Measurements from ENCODE around the gene CCDC27. TPM values are rescaled to one million over a fixed set of nuclear protein-coding genes. Genes with fewer than 3 reads are reported as not detected.
"Not testable (repeated sequence)": the region's sequence is repeated elsewhere in the genome, so short reads cannot be mapped to it uniquely, and the experiment has no call there.

The CCDC27 gene
- total and polyA plus RNA-seq, 2 of the 13 experiments (the other 11 are each of a cell fraction or from before 2014, with no cell fraction given), result not detected

DNA sequence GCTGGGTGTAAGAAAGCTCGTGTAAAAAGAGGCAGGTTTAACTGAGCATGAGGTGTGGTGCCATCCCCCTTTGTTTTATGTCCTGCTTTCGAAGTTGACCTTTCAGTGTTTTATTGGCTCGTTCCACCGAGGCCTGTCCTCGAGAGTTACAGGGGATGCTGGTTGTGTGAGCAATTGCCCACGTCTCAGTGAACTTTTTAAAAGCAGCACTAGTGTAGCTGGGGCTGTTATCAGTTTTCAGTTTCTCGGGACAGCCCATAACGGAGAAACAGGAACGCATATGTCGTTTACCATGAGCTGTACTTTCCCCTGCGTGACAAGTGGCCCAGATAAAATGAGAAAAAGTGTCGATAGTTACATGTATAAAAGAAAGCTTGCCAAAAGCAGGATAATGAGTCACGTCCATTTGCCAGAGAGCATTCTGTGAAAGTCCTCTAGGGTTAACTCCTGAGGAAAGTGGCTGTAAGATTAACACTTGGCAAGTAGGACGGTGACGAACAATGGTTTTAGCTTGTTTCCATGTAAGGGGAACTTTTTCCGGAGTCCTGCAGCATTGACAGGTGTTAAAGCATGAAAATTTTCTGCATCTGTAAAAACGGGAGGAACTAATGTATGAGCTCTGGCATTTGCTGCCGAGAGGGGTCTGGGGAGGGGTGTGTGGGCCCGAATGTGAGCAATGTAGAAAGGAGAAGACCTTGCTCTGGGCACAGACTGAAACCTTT is 51.8 kb downstream of the CCDC27 start:
- ATAC-seq, result no peak
- no peak overlapping the region for H3K9ac ChIP-seq (ENCODE audit: insufficient read depth, low read depth, low read length)
- H3K4me2 ChIP-seq (ENCODE audit: low read depth, low read length), result peak overlapping the region; percentile 46; the same call in 1 of the 2 replicates
- H3K4me1 ChIP-seq (ENCODE audit: insufficient read depth, low read length), result peaks cover 24% of the 10 kb centered on the region
- no peaks in the 10 kb centered on the region for H3K79me2 ChIP-seq (ENCODE audit: insufficient read depth, low read length)
- peak overlapping the region; percentile 54 for H2AFZ ChIP-seq (ENCODE audit: low read length)
- ChIA-PET POLR2A (no interaction called here), CTCF (ENCODE audit: low intra/inter-chr PET ratio, low total read pairs) (no interaction called here)
- H3K36me3 ChIP-seq (replicated peaks in 1 of 2; ENCODE audit: control insufficient read depth in 1 of 2, insufficient read depth in 2 of 2, low read length in 2 of 2), result no peaks in the 10 kb centered on the region
- in situ Hi-C loops (cut with HindIII; ENCODE audit: extremely low pct_ligation_motif_present, low pct_unique_long_range_greater_than_20kb) (no loop called here), intact Hi-C loops (cut with micrococcal nuclease; ENCODE audit: unreplicated experiment) (no loop called here)
- H3K27me3 ChIP-seq (ENCODE audit: control insufficient read depth in 1 of 2, insufficient read depth in 2 of 2, low read length in 2 of 2), result peaks cover 0 to 21% of the 10 kb centered on the region in 2 experiments; a peak in 2 of 5 replicates
- FAIRE-seq, result no peak
- 16% methylated on average over 19 of the region's 19 CpGs for WGBS (ENCODE audit: low lambda C conversion rate)
- TF ChIP-seq ZNF501 (CRISPR knock-in tag; IDR thresholded peaks at IDR 0.05) (no peak), ZNF557 (CRISPR knock-in tag; IDR thresholded peaks at IDR 0.05) (no peak), ZNF556 (CRISPR knock-in tag; IDR thresholded peaks at IDR 0.05; ENCODE audit: borderline replicate concordance) (no peak), FOSL2 (CRISPR knock-in tag; IDR thresholded peaks at IDR 0.05) (no peak), RARA (CRISPR knock-in tag; IDR thresholded peaks at IDR 0.05) (no peak), ARNT2 (CRISPR knock-in tag; IDR thresholded peaks at IDR 0.05; ENCODE audit: low read depth) (no peak), HNRNPH1 (optimal IDR thresholded peaks at IDR 0.05; ENCODE audit: low read depth, low read length) (no peak), HHEX (CRISPR knock-in tag; IDR thresholded peaks at IDR 0.05) (no peak), RFX3 (CRISPR knock-in tag; IDR thresholded peaks at IDR 0.05) (no peak), ATF7-NPFF (CRISPR knock-in tag; IDR thresholded peaks at IDR 0.05; ENCODE audit: low read depth) (no peak), ZNF274 (CRISPR knock-in tag; IDR thresholded peaks at IDR 0.05) (no peak)
- TF ChIP-seq, protein P1, sequence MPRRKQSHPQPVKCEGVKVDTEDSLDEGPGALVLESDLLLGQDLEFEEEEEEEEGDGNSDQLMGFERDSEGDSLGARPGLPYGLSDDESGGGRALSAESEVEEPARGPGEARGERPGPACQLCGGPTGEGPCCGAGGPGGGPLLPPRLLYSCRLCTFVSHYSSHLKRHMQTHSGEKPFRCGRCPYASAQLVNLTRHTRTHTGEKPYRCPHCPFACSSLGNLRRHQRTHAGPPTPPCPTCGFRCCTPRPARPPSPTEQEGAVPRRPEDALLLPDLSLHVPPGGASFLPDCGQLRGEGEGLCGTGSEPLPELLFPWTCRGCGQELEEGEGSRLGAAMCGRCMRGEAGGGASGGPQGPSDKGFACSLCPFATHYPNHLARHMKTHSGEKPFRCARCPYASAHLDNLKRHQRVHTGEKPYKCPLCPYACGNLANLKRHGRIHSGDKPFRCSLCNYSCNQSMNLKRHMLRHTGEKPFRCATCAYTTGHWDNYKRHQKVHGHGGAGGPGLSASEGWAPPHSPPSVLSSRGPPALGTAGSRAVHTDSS (CRISPR knock-in tag; conservative IDR thresholded peaks at IDR 0.05), result no peak
- H3K27ac ChIP-seq (ENCODE audit: extremely low read length, insufficient read depth, low read length), result no peak overlapping the region
- H4K20me1 ChIP-seq (ENCODE audit: insufficient read depth, low read length), result no peaks in the 10 kb centered on the region
- DNase-seq (ENCODE audit: low spot score), result no peak
- H3K4me3 ChIP-seq (replicated peaks in 1 of 3; ENCODE audit: insufficient read depth in 1 of 3, low read depth in 2 of 3, low read length in 3 of 3), result no peak overlapping the region; a peak in 1 of 6 replicates
- H3K9me3 ChIP-seq (ENCODE audit: low read length), result no peaks in the 10 kb centered on the region
- no TSS peak for BruUV-seq (replicated peaks)

DNA sequence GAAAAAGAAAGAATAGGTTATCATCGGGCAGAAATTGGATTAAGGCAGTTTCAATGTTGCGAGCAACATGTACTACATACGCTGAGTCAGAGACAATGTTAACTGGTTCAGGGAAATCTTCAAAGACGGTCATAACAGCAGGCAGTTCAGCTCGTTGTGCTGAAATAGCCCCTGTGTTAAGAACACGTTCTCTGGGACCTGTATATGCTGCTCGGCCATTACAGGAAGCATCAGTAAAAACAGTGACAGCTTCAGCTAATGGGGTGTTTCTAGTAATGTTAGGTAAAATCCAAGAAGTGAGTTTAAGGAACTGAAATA is 52.3 kb downstream of the CCDC27 start:
- intact Hi-C loops (cut with micrococcal nuclease; ENCODE audit: unreplicated experiment); BruUV-seq (replicated peaks); H4K20me1 ChIP-seq (ENCODE audit: insufficient read depth, low read length); POLR2A ChIA-PET; H3K36me3 ChIP-seq (replicated peaks in 1 of 2; ENCODE audit: control insufficient read depth in 1 of 2, insufficient read depth in 2 of 2, low read length in 2 of 2); ATAC-seq; DNase-seq (ENCODE audit: low spot score); in situ Hi-C loops (cut with HindIII; ENCODE audit: extremely low pct_ligation_motif_present, low pct_unique_long_range_greater_than_20kb); H3K4me3 ChIP-seq (replicated peaks in 1 of 3; ENCODE audit: insufficient read depth in 1 of 3, low read depth in 2 of 3, low read length in 3 of 3); H3K79me2 ChIP-seq (ENCODE audit: insufficient read depth, low read length); FAIRE-seq; CTCF ChIA-PET (ENCODE audit: low intra/inter-chr PET ratio, low total read pairs); H3K9ac ChIP-seq (ENCODE audit: insufficient read depth, low read depth, low read length); H3K9me3 ChIP-seq (ENCODE audit: low read length); H3K27ac ChIP-seq (ENCODE audit: extremely low read length, insufficient read depth, low read length); H2AFZ ChIP-seq (ENCODE audit: low read length): not testable (repeated sequence)
- peak overlapping the region; percentile 46; the same call in 1 of the 2 replicates for H3K4me2 ChIP-seq (ENCODE audit: low read depth, low read length)
- peaks cover 0 to 21% of the 10 kb centered on the region in 2 experiments; a peak in 2 of 5 replicates for H3K27me3 ChIP-seq (ENCODE audit: control insufficient read depth in 1 of 2, insufficient read depth in 2 of 2, low read length in 2 of 2)
- 4% methylated on average over 7 of the region's 7 CpGs for WGBS (ENCODE audit: low lambda C conversion rate)
- peaks cover 27% of the 10 kb centered on the region for H3K4me1 ChIP-seq (ENCODE audit: insufficient read depth, low read length)
